ENCODE results near the gene ZNF593OS. TPM values are rescaled to one million over a fixed set of nuclear protein-coding genes. Genes with fewer than 3 reads are reported as not detected.

Gene ZNF593OS
- total RNA-seq, 2 experiments from 2014 or later = not detected

- no peak for DNase-seq
- H3K36me3 Mint-ChIP-seq = peaks cover 2% of the 10 kb centered on the region
- H3K4me1 Mint-ChIP-seq = peaks cover 44% of the 10 kb centered on the region
- H3K27me3 Mint-ChIP-seq = no peaks in the 10 kb centered on the region
- no peaks in the 10 kb centered on the region for H3K9me3 Mint-ChIP-seq
- peak overlapping the region; percentile 62 for H3K4me3 Mint-ChIP-seq
- H3K27ac Mint-ChIP-seq = peak overlapping the region; percentile 72
These were observed 44.1 kb downstream of the ZNF593OS start for GRCh38 chr1:26127235-26128163.

- peak overlapping the region; percentile 65 for H3K4me3 Mint-ChIP-seq
- DNase-seq = peak; percentile 24
- H3K36me3 Mint-ChIP-seq = peaks cover 6% of the 10 kb centered on the region
- H3K27ac Mint-ChIP-seq = peak overlapping the region; percentile 87
- H3K4me1 Mint-ChIP-seq = peaks cover 40% of the 10 kb centered on the region
- no peaks in the 10 kb centered on the region for H3K27me3 Mint-ChIP-seq
- H3K9me3 Mint-ChIP-seq = no peaks in the 10 kb centered on the region
These were observed 45.1 kb downstream of the ZNF593OS start for GRCh38 chr1:26126321-26127084.

DNA sequence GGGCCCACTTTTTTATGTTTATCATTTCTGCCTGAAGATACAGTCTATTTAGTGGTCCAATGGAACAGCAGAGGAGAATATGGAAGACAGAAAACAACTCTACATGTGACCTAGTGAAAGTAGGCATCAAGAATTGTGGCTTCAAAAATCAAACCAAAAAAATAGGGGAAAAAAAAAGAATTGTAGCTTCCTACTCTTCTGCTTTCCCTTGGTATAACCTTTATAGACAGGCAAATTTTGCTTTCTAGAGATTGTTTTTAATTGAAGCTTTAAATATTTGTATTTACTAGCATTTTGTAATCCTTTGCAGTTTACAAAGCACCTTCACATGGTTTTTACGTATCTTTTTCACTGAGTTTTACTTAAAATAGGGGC lies 45.7 kb downstream of the ZNF593OS start:
- no peaks in the 10 kb centered on the region for H3K27me3 Mint-ChIP-seq
- H3K4me1 Mint-ChIP-seq = peaks cover 40% of the 10 kb centered on the region
- H3K27ac Mint-ChIP-seq = peak overlapping the region; percentile 87
- H3K9me3 Mint-ChIP-seq = no peaks in the 10 kb centered on the region
- peak overlapping the region; percentile 65 for H3K4me3 Mint-ChIP-seq
- peaks cover 6% of the 10 kb centered on the region for H3K36me3 Mint-ChIP-seq
- no peak for DNase-seq

- peaks cover 6% of the 10 kb centered on the region for H3K36me3 Mint-ChIP-seq
- H3K9me3 Mint-ChIP-seq = no peaks in the 10 kb centered on the region
- H3K27ac Mint-ChIP-seq = peak overlapping the region; percentile 87
- no peak overlapping the region for H3K4me3 Mint-ChIP-seq
- H3K4me1 Mint-ChIP-seq = peaks cover 41% of the 10 kb centered on the region
- DNase-seq = no peak
- H3K27me3 Mint-ChIP-seq = no peaks in the 10 kb centered on the region
These were observed 46.2 kb downstream of the ZNF593OS start for GRCh38 chr1:26125382-26125781.

DNA sequence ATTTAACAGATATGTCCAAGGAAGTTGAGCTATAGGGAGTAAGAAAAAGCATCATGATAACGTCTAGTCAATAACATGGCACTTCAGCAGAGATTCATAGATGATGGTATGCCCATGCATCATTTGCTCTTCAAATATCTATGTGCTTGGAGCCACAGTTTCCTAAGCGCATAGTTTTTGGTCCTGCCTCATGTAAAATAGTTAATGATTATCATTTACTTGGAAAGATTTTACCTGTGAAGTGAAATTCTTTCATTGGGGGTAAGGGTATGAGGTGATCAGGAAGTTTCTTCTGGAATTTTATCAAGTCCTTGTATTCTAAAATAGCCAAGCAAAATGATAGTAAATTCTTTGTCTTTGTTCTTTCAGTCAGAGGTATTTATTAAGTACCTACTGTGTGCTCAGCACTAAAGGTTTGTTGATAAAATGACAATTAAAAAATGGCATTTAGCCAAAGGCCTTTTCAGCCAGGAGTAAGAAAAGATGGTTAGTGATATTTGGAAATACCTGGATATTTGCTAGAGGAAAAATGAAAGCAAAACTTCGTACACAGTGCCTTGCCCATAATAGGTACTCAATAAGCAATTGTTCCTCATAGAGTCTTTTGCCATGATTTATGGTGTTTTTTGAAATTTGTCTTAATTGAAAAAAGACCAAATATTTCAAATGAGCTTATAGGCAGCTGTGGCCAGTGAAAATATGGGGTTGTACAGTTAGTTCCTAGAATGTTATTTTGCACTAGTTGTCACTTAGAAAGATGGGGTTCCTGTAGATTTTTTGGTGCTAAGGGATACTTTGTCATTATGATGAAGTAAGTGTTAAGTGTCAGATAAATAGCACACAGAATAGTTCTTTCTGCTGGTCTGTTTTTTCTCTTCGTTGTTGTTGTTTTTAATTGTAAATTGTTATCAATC lies 47.0 kb downstream of the ZNF593OS start:
- DNase-seq = no peak
- no peak overlapping the region for H3K4me3 Mint-ChIP-seq
- peaks cover 48% of the 10 kb centered on the region for H3K4me1 Mint-ChIP-seq
- H3K27ac Mint-ChIP-seq = no peak overlapping the region
- no peaks in the 10 kb centered on the region for H3K9me3 Mint-ChIP-seq
- H3K27me3 Mint-ChIP-seq = no peaks in the 10 kb centered on the region
- peaks cover 6% of the 10 kb centered on the region for H3K36me3 Mint-ChIP-seq

- Mint-ChIP-seq H3K27me3 (no peaks in the 10 kb centered on the region), H3K4me3 (no peak overlapping the region), H3K27ac (peak overlapping the region; percentile 5), H3K36me3 (peaks cover 12% of the 10 kb centered on the region), H3K9me3 (no peaks in the 10 kb centered on the region), H3K4me1 (peaks cover 56% of the 10 kb centered on the region)
- no peak for DNase-seq
These were observed 48.4 kb downstream of the ZNF593OS start for GRCh38 chr1:26122988-26123973.

DNA sequence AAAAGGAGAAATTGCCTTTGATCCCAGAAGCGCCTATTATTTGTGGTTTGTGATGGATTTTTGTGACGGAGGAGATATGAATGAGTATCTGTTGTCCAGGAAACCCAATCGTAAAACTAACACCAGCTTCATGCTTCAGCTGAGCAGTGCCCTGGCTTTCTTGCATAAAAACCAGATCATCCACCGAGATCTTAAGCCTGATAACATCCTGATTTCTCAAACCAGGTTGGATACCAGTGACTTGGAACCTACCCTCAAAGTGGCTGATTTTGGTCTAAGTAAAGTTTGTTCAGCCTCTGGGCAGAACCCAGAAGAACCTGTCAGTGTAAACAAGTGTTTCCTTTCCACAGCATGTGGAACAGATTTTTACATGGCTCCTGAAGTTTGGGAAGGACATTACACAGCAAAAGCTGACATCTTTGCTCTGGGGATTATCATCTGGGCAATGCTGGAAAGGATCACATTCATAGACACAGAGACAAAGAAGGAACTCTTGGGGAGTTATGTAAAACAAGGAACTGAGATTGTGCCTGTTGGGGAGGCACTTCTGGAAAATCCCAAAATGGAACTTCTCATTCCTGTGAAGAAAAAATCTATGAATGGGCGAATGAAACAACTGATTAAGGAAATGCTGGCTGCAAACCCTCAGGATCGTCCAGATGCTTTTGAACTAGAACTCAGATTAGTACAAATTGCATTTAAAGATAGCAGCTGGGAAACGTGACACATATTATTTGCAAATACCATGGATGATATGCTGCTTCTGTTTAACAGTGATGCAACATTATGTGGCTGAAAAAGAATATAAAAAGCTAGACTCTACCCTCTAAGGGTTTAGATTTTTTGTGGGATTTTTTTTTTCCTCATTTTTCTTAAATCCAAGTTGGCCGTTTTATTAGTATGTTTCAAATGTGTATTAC lies 49.5 kb downstream of the ZNF593OS start:
- Mint-ChIP-seq H3K27me3 (no peaks in the 10 kb centered on the region), H3K4me3 (no peak overlapping the region), H3K27ac (peak overlapping the region; percentile 11), H3K9me3 (no peaks in the 10 kb centered on the region), H3K4me1 (peaks cover 45% of the 10 kb centered on the region), H3K36me3 (peaks cover 12% of the 10 kb centered on the region)
- DNase-seq = no peak

DNA sequence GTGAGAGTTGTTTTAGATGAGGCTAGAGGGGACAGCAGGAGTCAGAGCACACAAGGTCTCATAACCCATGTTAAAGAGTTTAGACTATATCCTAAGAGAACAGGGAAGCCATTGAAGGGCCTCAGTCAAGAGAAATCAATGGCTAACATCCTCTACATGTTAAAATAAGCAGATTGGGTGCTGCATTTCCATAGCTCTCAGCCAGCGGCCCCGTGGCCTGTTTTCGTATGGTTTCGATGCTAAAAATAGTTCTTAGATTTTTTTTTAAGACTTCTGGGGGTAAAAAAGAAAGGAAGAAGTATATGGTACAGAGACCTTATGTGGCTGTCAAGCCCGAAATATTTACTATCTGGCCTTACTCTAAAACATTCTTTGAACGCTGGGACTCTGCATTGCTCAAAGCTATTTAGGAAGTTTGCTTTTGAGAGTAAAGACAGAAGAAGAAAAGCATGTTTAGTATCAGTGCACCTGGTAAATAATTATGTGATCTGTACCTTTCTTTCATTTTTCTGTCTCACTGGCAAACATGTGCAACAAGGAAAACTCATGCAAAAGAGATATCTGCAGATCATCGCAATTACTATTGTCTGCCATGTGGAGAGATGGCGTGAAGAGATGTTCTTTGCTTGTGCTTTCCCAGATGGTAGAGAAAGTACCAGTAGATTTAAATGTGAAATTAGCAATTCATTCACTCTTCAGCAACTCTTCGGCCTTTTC lies 51.6 kb downstream of the ZNF593OS start:
- Mint-ChIP-seq H3K27ac (peak overlapping the region; percentile 85), H3K36me3 (peaks cover 12% of the 10 kb centered on the region), H3K4me1 (peaks cover 33% of the 10 kb centered on the region), H3K9me3 (no peaks in the 10 kb centered on the region), H3K27me3 (no peaks in the 10 kb centered on the region), H3K4me3 (peak overlapping the region; percentile 45)
- DNase-seq = no peak

Other genes with a start within 250 kb of the ZNF593OS start
- gene PAFAH2, start 173.8 kb downstream of the ZNF593OS start, total RNA-seq = 1 to 10 TPM; 8.6 to 8.8 TPM
- not detected for gene EXTL1, start 150.1 kb downstream of the ZNF593OS start, total RNA-seq
- not detected for gene SLC30A2, start 125.7 kb downstream of the ZNF593OS start, total RNA-seq
- not detected for gene TRIM63, start 104.2 kb downstream of the ZNF593OS start, total RNA-seq
- 10 to 100 TPM; 16.3 to 17.3 TPM for gene PDIK1L, start 60.0 kb downstream of the ZNF593OS start, total RNA-seq
- gene FAM110D, start 12.8 kb downstream of the ZNF593OS start, total RNA-seq = not detected
- not detected for gene C1orf232, start 2.9 kb downstream of the ZNF593OS start, total RNA-seq
- gene ZNF593, start 1.9 kb downstream of the ZNF593OS start, total RNA-seq = 10 to 100 TPM; 90.8 to 93.3 TPM
- 1 to 10 TPM; 2.2 to 2.4 TPM for gene CNKSR1, start 5.7 kb upstream of the ZNF593OS start, total RNA-seq
- not detected for gene CATSPER4, start 18.8 kb upstream of the ZNF593OS start, total RNA-seq
- 10 to 100 TPM; 28.1 to 29.6 TPM for gene CEP85, start 62.4 kb upstream of the ZNF593OS start, total RNA-seq
- 100 to 1,000 TPM; 292 to 295 TPM for gene SH3BGRL3, start 108.3 kb upstream of the ZNF593OS start, total RNA-seq
- gene UBXN11, start 134.8 kb upstream of the ZNF593OS start, total RNA-seq = 10 to 100 TPM; 30.5 to 31.7 TPM
- gene CD52, start 146.1 kb upstream of the ZNF593OS start, total RNA-seq = 100 to 1,000 TPM; 263 to 278 TPM
- gene CRYBG2, start 182.3 kb upstream of the ZNF593OS start, total RNA-seq = 1 to 10 TPM; 4.9 to 5.1 TPM
- gene ZNF683, start 200.9 kb upstream of the ZNF593OS start, total RNA-seq = under 1 TPM; 0.27 to 0.32 TPM
- gene LIN28A, start 239.0 kb upstream of the ZNF593OS start, total RNA-seq = not detected